Measurements from ENCODE around the gene SDC3. TPM values are rescaled to one million over a fixed set of nuclear protein-coding genes. Genes with fewer than 3 reads are reported as not detected.

Gene SDC3
- total and polyA plus RNA-seq, 4 donors: 3.3 to 27.5 (median 16.6) TPM

GRCh38 chr1:30907481-30908315, 860 bp downstream of the SDC3 start:
- TF ChIP-seq ZBTB33 (IDR thresholded peaks at IDR 0.05): no peak
- TF ChIP-seq SP1 (IDR thresholded peaks at IDR 0.05): no peak
- TF ChIP-seq HNF4A (conservative IDR thresholded peaks at IDR 0.05): no peak
- no peak for TF ChIP-seq RXRA (IDR thresholded peaks at IDR 0.05)
- Histone ChIP-seq H3K9me3 (ENCODE audit: control insufficient read depth in 4 of 4, low read length in 3 of 4) (no peaks in the 10 kb centered on the region), H3K27me3 (ENCODE audit: control insufficient read depth in 4 of 4, insufficient read depth in 4 of 4, low read length in 3 of 4) (no peaks in the 10 kb centered on the region), H3K4me3 (ENCODE audit: low read depth in 1 of 3, low read length in 3 of 3) (peak overlapping the region in 1 of 3 donors; percentile 66), H3K4me1 (ENCODE audit: control insufficient read depth in 4 of 4, insufficient read depth in 4 of 4, low read length in 3 of 4) (peaks cover 0 to 10% (median 3%) of the 10 kb centered on the region in 4 donors), H3K9ac (ENCODE audit: low read depth in 1 of 2, low read length in 2 of 2) (no peak overlapping the region), H3K36me3 (ENCODE audit: control insufficient read depth in 4 of 4, insufficient read depth in 3 of 4, low read depth in 1 of 4, low read length in 3 of 4) (no peaks in the 10 kb centered on the region), H3K27ac (ENCODE audit: low read depth in 1 of 2, low read length in 2 of 2) (no peak overlapping the region)
- 26% methylated on average over 47 of the region's 47 CpGs for WGBS
- DNase-seq (ENCODE audit: low spot score): no peak

- Histone ChIP-seq H3K27me3 (ENCODE audit: control insufficient read depth in 4 of 4, insufficient read depth in 4 of 4, low read length in 3 of 4) (no peaks in the 10 kb centered on the region), H3K27ac (ENCODE audit: low read depth in 1 of 2, low read length in 2 of 2) (peak overlapping the region in 1 of 2 donors; percentile 23), H3K9me3 (ENCODE audit: control insufficient read depth in 4 of 4, low read length in 3 of 4) (no peaks in the 10 kb centered on the region), H3K9ac (ENCODE audit: low read depth in 1 of 2, low read length in 2 of 2) (no peak overlapping the region), H3K36me3 (ENCODE audit: control insufficient read depth in 4 of 4, insufficient read depth in 3 of 4, low read depth in 1 of 4, low read length in 3 of 4) (no peaks in the 10 kb centered on the region), H3K4me1 (ENCODE audit: control insufficient read depth in 4 of 4, insufficient read depth in 4 of 4, low read length in 3 of 4) (peaks cover 0 to 16% (median 3%) of the 10 kb centered on the region in 4 donors), H3K4me3 (ENCODE audit: low read depth in 1 of 3, low read length in 3 of 3) (peak overlapping the region in 1 of 3 donors; percentile 66)
- WGBS: 91% methylated on average over 9 of the region's 9 CpGs
- TF ChIP-seq EGR1 (IDR thresholded peaks at IDR 0.05; ENCODE audit: low read depth in 2 of 2): no peak
- DNase-seq (ENCODE audit: low spot score): no peak
Measured at GRCh38 chr1:30906631-30907441, 1.7 kb downstream of the SDC3 start.

DNA sequence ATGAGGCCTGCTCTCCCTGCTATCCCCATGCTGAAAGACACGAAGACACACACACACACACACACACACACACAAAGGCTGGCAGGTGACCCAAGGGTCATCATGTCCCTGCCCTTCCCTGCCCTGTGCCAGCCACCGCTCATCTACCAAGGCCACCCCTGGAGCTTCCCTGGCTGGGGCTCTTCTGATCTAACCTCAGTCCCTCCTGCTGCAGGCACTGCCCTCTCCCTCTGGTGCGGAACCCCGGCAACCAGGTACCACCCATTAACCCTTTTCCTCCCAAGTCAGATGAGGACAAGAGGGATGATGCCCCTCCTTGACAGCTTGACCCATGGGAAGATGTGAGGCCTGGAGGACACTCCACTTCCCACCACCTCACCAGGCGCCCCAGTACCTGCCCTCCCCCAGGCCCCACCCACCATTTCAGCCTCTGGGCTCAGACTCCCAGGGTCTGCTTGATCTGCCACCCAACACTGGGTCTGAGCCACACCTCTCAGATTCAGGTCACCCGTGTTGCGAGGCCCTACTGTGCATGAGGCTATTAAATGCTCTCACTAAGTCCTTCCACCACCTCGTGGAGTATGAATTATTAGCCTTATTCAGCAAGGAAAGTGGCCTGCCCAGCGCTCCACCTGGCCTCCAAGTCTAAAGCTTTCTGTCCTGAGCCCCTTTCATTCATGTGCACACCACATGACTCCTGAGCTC, 2.5 kb downstream of the SDC3 start:
- 54% methylated on average over 9 of the region's 9 CpGs for WGBS
- TF ChIP-seq RXRA (IDR thresholded peaks at IDR 0.05): peak; percentile 14 to 28
- no peak for TF ChIP-seq TAF1 (conservative IDR thresholded peaks at IDR 0.05)
- H3K27me3 ChIP-seq (ENCODE audit: control insufficient read depth in 4 of 4, insufficient read depth in 4 of 4, low read length in 3 of 4): no peaks in the 10 kb centered on the region
- H3K4me3 ChIP-seq (ENCODE audit: low read depth in 1 of 3, low read length in 3 of 3): no peak overlapping the region
- no peak overlapping the region for H3K9ac ChIP-seq (ENCODE audit: low read depth in 1 of 2, low read length in 2 of 2)
- peaks cover 0 to 16% (median 3%) of the 10 kb centered on the region in 4 donors for H3K4me1 ChIP-seq (ENCODE audit: control insufficient read depth in 4 of 4, insufficient read depth in 4 of 4, low read length in 3 of 4)
- no peaks in the 10 kb centered on the region for H3K9me3 ChIP-seq (ENCODE audit: control insufficient read depth in 4 of 4, low read length in 3 of 4)
- H3K27ac ChIP-seq (ENCODE audit: low read depth in 1 of 2, low read length in 2 of 2): peak overlapping the region in 1 of 2 donors; percentile 23
- DNase-seq (ENCODE audit: low spot score): no peak
- H3K36me3 ChIP-seq (ENCODE audit: control insufficient read depth in 4 of 4, insufficient read depth in 3 of 4, low read depth in 1 of 4, low read length in 3 of 4): no peaks in the 10 kb centered on the region

GRCh38 chr1:30905403-30905802, 3.2 kb downstream of the SDC3 start:
- Histone ChIP-seq H3K9ac (ENCODE audit: low read depth in 1 of 2, low read length in 2 of 2) (no peak overlapping the region), H3K4me3 (ENCODE audit: low read depth in 1 of 3, low read length in 3 of 3) (no peak overlapping the region), H3K27ac (ENCODE audit: low read depth in 1 of 2, low read length in 2 of 2) (no peak overlapping the region), H3K4me1 (ENCODE audit: control insufficient read depth in 4 of 4, insufficient read depth in 4 of 4, low read length in 3 of 4) (peaks cover 0 to 16% (median 3%) of the 10 kb centered on the region in 4 donors), H3K9me3 (ENCODE audit: control insufficient read depth in 4 of 4, low read length in 3 of 4) (no peaks in the 10 kb centered on the region), H3K36me3 (ENCODE audit: control insufficient read depth in 4 of 4, insufficient read depth in 3 of 4, low read depth in 1 of 4, low read length in 3 of 4) (no peaks in the 10 kb centered on the region), H3K27me3 (ENCODE audit: control insufficient read depth in 4 of 4, insufficient read depth in 4 of 4, low read length in 3 of 4) (no peaks in the 10 kb centered on the region)
- no peak for TF ChIP-seq YY1 (IDR thresholded peaks at IDR 0.05)
- no peak for TF ChIP-seq RAD21 (IDR thresholded peaks at IDR 0.05)
- TF ChIP-seq FOXA2 (IDR thresholded peaks at IDR 0.05): no peak
- no peak for TF ChIP-seq HNF4A (conservative IDR thresholded peaks at IDR 0.05)
- TF ChIP-seq EGR1 (IDR thresholded peaks at IDR 0.05; ENCODE audit: low read depth in 2 of 2): no peak
- TF ChIP-seq HNF4G (IDR thresholded peaks at IDR 0.05): no peak
- TF ChIP-seq MAX (IDR thresholded peaks at IDR 0.05): no peak
- WGBS: 93% methylated on average over 1 of the region's 1 CpG
- DNase-seq (ENCODE audit: low spot score): no peak

All from liver (tissue), 9 donors.